Testis (tissue), 2 donors: ENCODE results near the gene COL5A1.

ENCODE experiments used
- POLR2A ChIP-seq: fragments of 450-650 bp; IDR thresholded peaks from one replicate; pipeline ENCODE4 v1.6.1; 2017; ENCODE audit warnings: antibody characterized with exemption, mild to moderate bottlenecking, moderate library complexity
- TF ChIP-seq, protein P1 (sequence below), 3 experiments: fragments of 450-650 bp in 2 of 3; fragments of 200-600 bp in 1 of 3; sonication (generic) in 1 of 3; IDR thresholded peaks; one replicate each; pipeline ENCODE4 v1.5.1; 2016 to 2019; ENCODE audit warnings: antibody characterized with exemption in 3 of 3, mild to moderate bottlenecking in 2 of 3, moderate library complexity in 1 of 3

DNA sequence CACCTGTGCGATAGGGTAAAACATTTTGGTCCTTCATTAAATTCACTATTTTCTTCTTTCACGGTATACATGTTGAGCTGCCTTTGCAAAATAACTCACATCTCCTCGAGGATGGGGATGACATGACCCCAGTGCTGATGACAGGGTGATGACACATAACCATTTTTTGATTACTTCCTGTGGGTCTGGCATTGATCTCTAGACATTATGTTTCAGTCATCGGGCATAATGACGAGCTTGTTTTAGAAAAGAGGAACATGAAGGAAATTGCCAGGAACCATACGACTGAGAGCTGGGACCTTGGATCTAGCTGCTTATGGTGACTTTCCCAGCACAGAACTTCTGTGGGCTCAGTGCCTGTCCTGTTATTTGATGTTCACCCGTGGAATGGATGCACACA is 25.2 kb downstream of the COL5A1 start:
- TF ChIP-seq, protein P1, sequence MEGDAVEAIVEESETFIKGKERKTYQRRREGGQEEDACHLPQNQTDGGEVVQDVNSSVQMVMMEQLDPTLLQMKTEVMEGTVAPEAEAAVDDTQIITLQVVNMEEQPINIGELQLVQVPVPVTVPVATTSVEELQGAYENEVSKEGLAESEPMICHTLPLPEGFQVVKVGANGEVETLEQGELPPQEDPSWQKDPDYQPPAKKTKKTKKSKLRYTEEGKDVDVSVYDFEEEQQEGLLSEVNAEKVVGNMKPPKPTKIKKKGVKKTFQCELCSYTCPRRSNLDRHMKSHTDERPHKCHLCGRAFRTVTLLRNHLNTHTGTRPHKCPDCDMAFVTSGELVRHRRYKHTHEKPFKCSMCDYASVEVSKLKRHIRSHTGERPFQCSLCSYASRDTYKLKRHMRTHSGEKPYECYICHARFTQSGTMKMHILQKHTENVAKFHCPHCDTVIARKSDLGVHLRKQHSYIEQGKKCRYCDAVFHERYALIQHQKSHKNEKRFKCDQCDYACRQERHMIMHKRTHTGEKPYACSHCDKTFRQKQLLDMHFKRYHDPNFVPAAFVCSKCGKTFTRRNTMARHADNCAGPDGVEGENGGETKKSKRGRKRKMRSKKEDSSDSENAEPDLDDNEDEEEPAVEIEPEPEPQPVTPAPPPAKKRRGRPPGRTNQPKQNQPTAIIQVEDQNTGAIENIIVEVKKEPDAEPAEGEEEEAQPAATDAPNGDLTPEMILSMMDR (IDR thresholded peaks at IDR 0.05), result no peak
- no peak for TF ChIP-seq POLR2A
